PC-3 (cell line): ENCODE measurements around the gene DYRK3. TPM values are rescaled to one million over a fixed set of nuclear protein-coding genes. Genes with fewer than 3 reads are reported as not detected.

Source experiments
- ATAC-seq: fragments of 200-7000 bp; cut with Tn5 transposase; 2 replicates; pipeline ENCODE4 v1.9.1; 2020; ENCODE audit warnings: mild to moderate bottlenecking, moderate library complexity
- BruUV-seq: library from RNA; stranded (reverse); fragments of 400-500 nt; replicated peaks from 2 replicates; lab custom pipeline; 2021; lab: Mats Ljungman, UMichigan
- CTCF ChIA-PET: fragments of 300-600 bp; sonication (Branson Sonifier 250); formaldehyde crosslinking; loops from one replicate; lab custom pipeline; 2022; ENCODE audit warnings: antibody characterized with exemption; lab: Charles Lee
- POLR2A ChIA-PET: fragments of 300-600 bp; sonication (Branson Sonifier 250); formaldehyde crosslinking; loops from one replicate; lab custom pipeline; 2022; ENCODE audit warnings: antibody characterized with exemption; ENCODE audit not compliant: unreplicated experiment; lab: Charles Lee
- DNase-seq: peaks from one replicate; pipeline ENCODE4 v3.0.0-alpha.2; 2015
- H2AFZ ChIP-seq: fragments of 300-600 bp; sonication (generic); 2 replicates; pipeline ENCODE4 v1.6.0; 2016; ENCODE audit warnings: antibody characterized with exemption, low read length
- H3F3A ChIP-seq: fragments of 300-600 bp; sonication (generic); one replicate; pipeline ENCODE4 v1.6.0; 2017; ENCODE audit warnings: antibody characterized with exemption, low read length, control low read depth, mild to moderate bottlenecking; ENCODE audit not compliant: unreplicated experiment
- H3K27ac ChIP-seq: fragments of 300-600 bp; sonication (generic); 2 replicates; pipeline ENCODE4 v1.5.1; 2016; ENCODE audit warnings: mild to moderate bottlenecking, low read length
- H3K27me3 ChIP-seq: fragments of 300-600 bp; sonication (generic); 2 replicates; pipeline ENCODE4 v1.6.1; 2016; ENCODE audit warnings: low read length, mixed read lengths
- H3K36me3 ChIP-seq: fragments of 300-600 bp; sonication (generic); 2 replicates; pipeline ENCODE4 v1.6.1; 2016; ENCODE audit warnings: low read depth, mixed run types, low read length, mixed read lengths
- H3K4me1 ChIP-seq: fragments of 300-600 bp; sonication (generic); 2 replicates; pipeline ENCODE4 v1.5.1; 2016; ENCODE audit warnings: low read length; ENCODE audit not compliant: insufficient read depth
- H3K4me2 ChIP-seq: fragments of 300-600 bp; sonication (generic); 2 replicates; pipeline ENCODE4 v1.6.0; 2016; ENCODE audit warnings: low read length
- H3K4me3 ChIP-seq: fragments of 300-600 bp; sonication (generic); 2 replicates; pipeline ENCODE4 v1.5.1; 2016; ENCODE audit warnings: mild to moderate bottlenecking, low read length, mixed read lengths
- H3K79me2 ChIP-seq: fragments of 300-600 bp; sonication (generic); 2 replicates; pipeline ENCODE4 v1.6.1; 2017; ENCODE audit warnings: low read length, mixed read lengths
- H3K9ac ChIP-seq: fragments of 300-600 bp; sonication (generic); 2 replicates; pipeline ENCODE4 v1.6.0; 2016; ENCODE audit warnings: mild to moderate bottlenecking, low read length
- H3K9me2 ChIP-seq: fragments of 300-600 bp; sonication (generic); replicated peaks from 2 replicates; pipeline ENCODE4 v1.6.1; 2016; ENCODE audit warnings: mixed run types, low read length, mixed read lengths
- H3K9me3 ChIP-seq: fragments of 300-600 bp; sonication (generic); 2 replicates; pipeline ENCODE4 v1.6.1; 2016; ENCODE audit warnings: low read length, mixed read lengths
- H4K20me1 ChIP-seq: fragments of 300-600 bp; sonication (generic); 2 replicates; pipeline ENCODE4 v1.6.1; 2016; ENCODE audit warnings: low read length, mixed read lengths
- CTCF ChIP-seq: fragments of 300-600 bp; sonication (generic); conservative IDR thresholded peaks from 2 replicates; pipeline ENCODE4 v1.5.1; 2017; ENCODE audit warnings: antibody characterized with exemption, low read depth, mild to moderate bottlenecking, low read length
- EZH2 ChIP-seq: fragments of 300-600 bp; sonication (generic); IDR thresholded peaks from one replicate; pipeline ENCODE4 v1.6.1; 2017; ENCODE audit warnings: antibody characterized with exemption, mild to moderate bottlenecking, low read length; ENCODE audit not compliant: unreplicated experiment
- EZH2phosphoT487 ChIP-seq: fragments of 300-600 bp; sonication (generic); IDR thresholded peaks from 2 replicates; pipeline ENCODE4 v1.6.1; 2018; ENCODE audit warnings: mild to moderate bottlenecking, antibody characterized with exemption, low read length, borderline replicate concordance
- intact Hi-C: fragments of 100-400 bp; cut with micrococcal nuclease; formaldehyde crosslinking; loops from 2 replicates; pipeline ENCODE4 v1.9.0; 2023
- total RNA-seq: library from RNA; depleted of rRNA; stranded (reverse); fragments of >200 nt; gene quantifications from 2 replicates; pipeline ENCODE4 v1.2.3, GENCODE V29; 2014

The DYRK3 gene
- total RNA-seq, 1 experiment from 2014 or later, result 12.1 TPM

DNA sequence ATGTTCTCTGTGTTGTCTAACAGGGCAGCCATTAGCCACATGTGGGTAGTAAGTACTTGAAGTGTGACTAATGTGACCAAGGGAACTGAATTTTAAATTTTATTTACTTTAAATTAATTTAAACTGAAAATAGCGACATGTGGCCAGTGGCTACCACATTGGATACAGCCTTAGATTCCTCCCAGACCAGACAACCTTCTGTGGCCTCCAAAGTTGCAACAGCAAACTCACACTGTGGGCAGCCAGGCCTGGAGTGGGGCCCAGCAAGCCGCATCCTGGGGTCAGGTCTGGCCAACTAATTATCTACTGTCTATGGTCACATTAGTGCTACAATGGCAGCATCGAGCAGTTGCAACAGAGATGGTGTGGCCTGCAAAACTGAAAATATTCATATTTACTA is 34.8 kb upstream of the DYRK3 start:
- intact Hi-C loops, result no loop called here
- no TSS peak for BruUV-seq
- TF ChIP-seq EZH2phosphoT487 (no peak), EZH2 (no peak), CTCF (no peak)
- H3K9ac ChIP-seq, result no peak overlapping the region
- peaks cover 73% of the 10 kb centered on the region for H3K36me3 ChIP-seq
- H3F3A ChIP-seq, result no peaks in the 10 kb centered on the region
- H3K4me3 ChIP-seq, result no peak overlapping the region
- H3K4me1 ChIP-seq, result no peaks in the 10 kb centered on the region
- H2AFZ ChIP-seq, result no peak overlapping the region
- ChIA-PET POLR2A (no interaction called here), CTCF (interaction anchor here (0.6 to 1.1 kb wide), 3 partner anchors 15 to 63 kb away, joined by 3 read pairs; no protein-coding TSS in a partner anchor)
- H3K4me2 ChIP-seq, result no peak overlapping the region
- no peak for DNase-seq
- ATAC-seq, result no peak
- no peak overlapping the region for H3K27ac ChIP-seq
- no peaks in the 10 kb centered on the region for H3K79me2 ChIP-seq
- no peaks in the 10 kb centered on the region for H3K9me3 ChIP-seq
- no peaks in the 10 kb centered on the region for H4K20me1 ChIP-seq
- no peaks in the 10 kb centered on the region for H3K9me2 ChIP-seq
- H3K27me3 ChIP-seq, result no peaks in the 10 kb centered on the region

- H4K20me1 ChIP-seq, result no peaks in the 10 kb centered on the region
- no peaks in the 10 kb centered on the region for H3K27me3 ChIP-seq
- peaks cover 6% of the 10 kb centered on the region for H3F3A ChIP-seq
- H3K4me3 ChIP-seq, result no peak overlapping the region
- no peaks in the 10 kb centered on the region for H3K4me1 ChIP-seq
- intact Hi-C loops, result loop anchor here (5.0 kb wide), 1 partner anchor 307 kb away; no protein-coding TSS in a partner anchor
- no peak for ATAC-seq
- no peak overlapping the region for H3K27ac ChIP-seq
- H3K79me2 ChIP-seq, result no peaks in the 10 kb centered on the region
- CTCF ChIA-PET, result no interaction called here
- no peak overlapping the region for H2AFZ ChIP-seq
- DNase-seq, result no peak
- H3K9me3 ChIP-seq, result no peaks in the 10 kb centered on the region
- POLR2A ChIA-PET, result no interaction called here
- peaks cover 59% of the 10 kb centered on the region for H3K36me3 ChIP-seq
- BruUV-seq, result no TSS peak
- no peaks in the 10 kb centered on the region for H3K9me2 ChIP-seq
- H3K4me2 ChIP-seq, result no peak overlapping the region
- TF ChIP-seq EZH2phosphoT487 (no peak), CTCF (no peak), EZH2 (no peak)
- no peak overlapping the region for H3K9ac ChIP-seq
Observed at GRCh38 chr1:206604861-206605260, 30.5 kb upstream of the DYRK3 start.

DNA sequence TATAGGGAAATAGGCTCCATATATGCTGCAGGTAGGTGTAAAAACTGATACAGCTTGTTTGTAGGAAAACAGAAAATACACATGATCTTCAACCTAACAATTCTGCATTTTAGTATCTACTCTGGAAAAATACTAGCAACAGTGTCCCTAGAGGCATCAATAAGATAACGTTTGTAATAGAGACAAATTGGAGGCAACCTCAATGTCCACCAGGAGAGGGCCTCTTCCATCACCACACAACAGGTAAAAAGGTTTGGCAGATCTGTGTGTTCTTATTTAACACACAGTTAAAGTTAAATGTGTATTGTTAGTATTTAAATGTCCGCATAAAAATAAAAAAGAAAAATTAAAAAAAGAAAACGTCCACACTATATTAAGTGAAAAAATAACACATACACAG is 28.5 kb upstream of the DYRK3 start:
- H3K27ac ChIP-seq, result no peak overlapping the region
- peak; percentile 84 for DNase-seq
- H3K4me1 ChIP-seq, result peaks cover 7% of the 10 kb centered on the region
- peaks cover 13% of the 10 kb centered on the region for H3K79me2 ChIP-seq
- intact Hi-C loops, result loop anchor here (1.0 to 5.0 kb wide), 2 partner anchors 305 to 375 kb away; no protein-coding TSS in a partner anchor
- H3K9me3 ChIP-seq, result no peaks in the 10 kb centered on the region
- POLR2A ChIA-PET, result no interaction called here
- CTCF ChIA-PET, result no interaction called here
- H3K4me2 ChIP-seq, result no peak overlapping the region
- H3K9me2 ChIP-seq, result no peaks in the 10 kb centered on the region
- no TSS peak for BruUV-seq
- TF ChIP-seq EZH2phosphoT487 (no peak), CTCF (peak; percentile 97)
- peaks cover 53% of the 10 kb centered on the region for H3K36me3 ChIP-seq
- H2AFZ ChIP-seq, result no peak overlapping the region
- peaks cover 6% of the 10 kb centered on the region for H3F3A ChIP-seq
- no peaks in the 10 kb centered on the region for H4K20me1 ChIP-seq
- no peak overlapping the region for H3K4me3 ChIP-seq
- peak; percentile 86 for ATAC-seq
- no peak overlapping the region for H3K9ac ChIP-seq
- H3K27me3 ChIP-seq, result no peaks in the 10 kb centered on the region
